ENCODE data around the gene LAMA3.

The LAMA3 gene

DNA sequence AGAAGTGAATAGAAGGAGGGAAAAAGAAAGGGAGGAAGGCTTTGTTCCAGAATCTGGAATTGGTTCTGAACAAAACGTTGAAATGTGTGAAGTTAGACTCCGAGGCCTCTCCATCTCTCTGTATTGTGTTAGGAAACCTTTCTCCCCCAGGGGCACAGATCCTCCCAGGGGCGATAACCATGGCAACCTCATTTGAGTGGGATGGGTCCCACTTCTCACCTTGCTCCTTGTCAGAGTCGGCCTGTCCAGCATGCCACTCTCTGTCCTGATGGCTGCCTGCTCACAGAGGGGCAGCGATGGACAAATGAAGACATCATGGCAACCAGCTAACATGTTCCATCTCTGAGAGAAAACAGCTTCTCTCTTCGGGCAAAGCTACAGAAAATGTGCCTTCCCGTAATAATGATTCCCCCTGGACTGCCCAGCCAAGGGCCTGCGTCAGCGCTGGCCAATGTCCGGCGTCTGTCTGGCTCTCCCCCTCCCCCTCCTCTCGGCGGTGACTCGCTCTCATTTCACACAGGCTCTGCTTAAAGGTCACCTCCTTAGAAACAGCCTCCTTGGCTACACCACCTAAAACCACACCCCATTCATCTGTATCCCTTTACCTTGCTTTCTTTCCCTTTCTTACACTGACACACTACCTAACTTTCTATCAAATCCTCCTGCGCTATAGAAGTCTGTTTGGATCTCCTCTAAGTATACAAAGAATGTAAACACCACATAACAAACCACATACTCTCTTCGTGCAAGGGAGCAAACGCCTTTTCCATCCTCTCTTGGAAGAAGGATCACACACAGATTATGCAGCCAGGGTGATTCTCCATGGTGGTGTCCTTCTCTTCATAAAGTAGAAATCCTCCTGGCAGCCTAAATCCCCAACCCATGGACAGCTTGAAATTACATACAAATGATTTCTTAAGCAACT is 293.2 kb downstream of the LAMA3 start:
- no peak for DNase-seq

- no peak for DNase-seq
Measured at GRCh38 chr18:23983112-23983511, 293.9 kb downstream of the LAMA3 start.

DNA sequence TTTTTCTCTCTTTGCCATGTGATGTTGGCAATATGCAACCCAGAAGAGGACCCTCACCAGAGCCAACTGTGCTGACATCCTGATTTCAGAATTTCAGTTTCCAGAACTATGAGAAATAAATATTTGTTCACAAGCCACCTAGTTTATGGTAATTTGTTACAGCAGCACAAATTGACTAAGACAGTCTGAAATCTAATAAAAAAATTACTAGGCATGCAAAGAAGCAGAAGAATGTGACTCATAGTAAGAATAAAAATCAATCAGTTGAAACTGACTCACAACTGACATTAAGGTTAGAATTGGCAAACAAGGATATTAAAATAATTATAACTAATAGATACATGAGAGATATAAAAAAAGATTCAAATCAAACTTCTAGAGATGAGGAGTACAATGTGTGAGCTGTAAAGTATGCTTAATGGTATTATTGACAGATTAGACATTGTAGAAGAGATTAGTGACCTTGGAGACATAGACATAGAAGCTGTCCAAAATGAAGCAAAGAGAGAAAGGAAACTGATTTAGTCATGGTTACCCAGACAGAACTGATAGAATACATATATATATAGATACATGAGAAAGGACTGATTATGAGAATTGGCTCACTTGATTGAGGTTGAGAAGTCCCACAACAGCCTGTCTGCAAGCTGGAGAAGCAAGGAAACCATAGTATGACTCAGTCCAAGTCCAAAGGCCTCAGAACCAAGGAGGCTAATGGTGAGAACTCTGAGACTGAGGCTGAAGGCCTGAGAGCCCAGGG is 297.5 kb downstream of the LAMA3 start:
- no peak for DNase-seq

DNA sequence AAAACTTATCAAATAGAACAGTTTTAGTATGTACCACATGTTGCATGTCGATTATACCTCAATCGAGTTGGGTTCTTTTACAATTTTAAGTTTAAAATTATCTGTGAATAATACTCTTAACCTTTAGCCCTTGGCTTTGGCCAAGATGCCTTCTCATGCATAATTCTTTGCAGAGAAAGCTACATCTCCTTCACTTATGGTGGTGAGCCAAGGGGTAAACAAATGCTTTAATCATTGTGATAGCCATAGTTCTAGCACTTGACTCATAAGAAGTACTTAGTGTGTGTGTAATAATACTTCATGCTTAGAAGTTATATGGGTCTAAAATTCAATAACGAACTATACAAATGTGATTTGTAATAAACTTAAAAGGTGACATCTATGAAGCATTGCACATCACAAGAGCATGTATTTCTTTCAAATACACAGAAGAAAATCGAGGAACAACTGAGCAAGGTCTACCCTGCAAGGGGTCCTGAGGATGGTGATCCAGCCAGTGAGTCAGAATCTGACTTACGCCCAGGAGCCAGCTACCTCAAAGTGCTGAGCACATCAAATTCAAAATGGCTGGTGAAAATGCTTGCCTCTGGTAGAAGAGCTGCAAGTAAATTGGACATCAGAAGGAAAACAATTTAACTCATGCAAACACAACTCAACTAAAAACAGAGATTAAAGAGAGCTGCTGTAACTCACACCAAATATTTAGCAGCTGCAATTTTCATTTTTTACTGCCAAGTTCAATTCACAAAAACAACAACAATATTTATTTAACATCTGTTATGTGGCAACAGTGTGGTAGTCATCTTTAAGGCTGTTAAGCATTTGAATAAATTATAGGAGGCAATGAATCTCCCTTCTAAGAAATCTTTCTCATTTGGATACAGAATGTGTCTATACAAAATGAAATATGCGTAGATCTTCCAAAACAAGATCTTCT is 301.5 kb downstream of the LAMA3 start:
- no peak for DNase-seq

DNA sequence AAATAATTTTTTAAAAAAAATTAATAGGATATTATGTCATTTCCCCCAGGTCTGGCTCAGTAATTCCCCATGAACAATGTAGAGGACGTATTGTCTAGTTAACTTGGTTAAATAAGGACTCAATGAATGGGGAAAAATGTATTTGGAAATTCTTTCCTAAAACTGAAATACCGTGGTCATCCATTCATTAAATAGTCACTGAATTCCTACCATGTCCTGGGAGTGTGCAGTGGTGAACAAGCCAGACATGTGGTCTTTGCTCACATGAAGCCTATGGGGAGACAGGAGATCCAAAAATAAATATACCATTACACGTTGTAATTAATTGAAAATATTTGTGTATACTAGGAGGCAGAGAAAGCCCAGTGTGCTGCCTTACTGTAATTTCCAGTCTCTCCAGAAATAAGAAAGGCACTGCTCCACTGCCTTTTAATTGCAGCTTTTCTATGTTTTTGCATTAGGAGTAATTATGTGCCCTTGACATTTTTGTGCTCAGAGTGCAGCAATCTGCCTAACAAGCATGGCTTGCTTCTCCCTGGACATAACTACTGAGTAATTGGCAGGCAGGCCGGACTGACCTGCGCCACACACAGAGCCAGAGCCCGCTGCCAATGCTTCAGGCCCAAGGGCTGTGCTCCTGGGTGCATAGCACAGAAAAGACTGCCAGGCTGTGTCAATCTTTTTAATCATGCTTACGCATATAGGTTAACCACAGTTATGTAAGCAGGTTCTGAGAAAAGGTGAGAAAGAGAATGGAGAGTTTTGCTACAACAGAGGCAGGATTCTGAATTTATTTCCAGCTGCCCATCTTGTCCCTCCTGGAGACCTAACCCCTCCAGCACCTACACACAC is 303.1 kb downstream of the LAMA3 start:
- DNase-seq: peak; percentile 23

DNA sequence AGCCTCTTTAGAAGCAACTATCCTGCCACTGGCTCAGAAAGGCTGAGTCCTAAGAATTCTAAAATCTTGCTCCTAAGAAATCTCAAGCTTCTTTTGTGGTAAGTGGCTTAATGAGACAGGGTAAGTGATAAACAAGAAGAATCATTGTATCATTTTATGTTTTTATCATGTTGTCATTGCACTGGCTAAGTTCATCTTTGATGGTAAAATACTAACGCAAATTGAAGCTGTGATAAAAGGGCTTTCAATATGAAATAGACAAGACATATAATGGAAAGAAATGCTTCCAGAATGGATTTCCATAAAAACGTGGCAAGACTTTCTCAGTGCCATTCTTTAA is 303.7 kb downstream of the LAMA3 start:
- no peak for DNase-seq

DNA sequence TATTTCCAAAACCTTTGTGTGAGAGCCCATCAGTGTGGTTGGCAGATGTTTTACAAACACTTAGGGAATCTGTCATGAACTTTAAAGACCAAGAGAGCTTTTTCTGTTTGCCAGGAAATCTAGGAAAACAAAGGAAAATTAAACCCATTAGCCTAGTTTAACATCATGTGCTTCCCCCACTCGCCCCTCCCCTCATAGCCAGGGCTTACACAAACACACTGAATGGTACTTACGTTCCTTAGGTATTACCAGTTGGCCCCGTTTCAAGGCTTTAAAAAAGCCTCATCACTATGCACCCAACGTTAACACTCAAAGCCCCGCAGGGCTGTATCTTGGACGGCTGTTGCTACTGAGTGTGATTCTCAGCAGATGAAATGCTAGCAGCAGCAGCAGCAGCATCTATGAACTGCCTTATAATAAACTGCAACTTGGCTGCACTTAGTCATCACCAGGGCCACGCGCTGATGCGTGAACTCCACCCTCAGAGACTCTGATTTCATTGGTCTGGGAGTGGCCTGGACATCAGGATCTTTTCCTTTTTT is 305.2 kb downstream of the LAMA3 start:
- peak; percentile 98 for DNase-seq

- no peak for DNase-seq
Measured at GRCh38 chr18:23995180-23995579, 305.9 kb downstream of the LAMA3 start.

DNA sequence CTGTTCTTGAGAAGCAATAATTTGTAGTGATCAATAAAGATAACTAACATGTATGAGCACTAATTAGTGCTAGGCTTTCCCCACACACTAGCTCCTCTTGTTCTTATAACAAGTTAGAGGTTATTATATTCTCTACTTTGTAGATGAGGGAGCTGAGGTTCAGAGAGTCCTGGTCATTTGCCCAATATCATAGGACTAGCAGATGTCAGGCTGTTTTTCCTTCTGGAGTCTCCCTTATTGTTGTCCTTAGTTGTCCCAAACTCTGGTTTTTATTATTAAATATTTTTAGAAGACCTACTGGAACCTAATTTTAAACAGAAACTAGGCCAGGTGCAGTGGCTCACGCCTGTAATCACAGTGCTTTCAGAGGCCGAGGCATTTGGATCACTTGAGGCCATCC is 308.8 kb downstream of the LAMA3 start:
- DNase-seq: no peak

DNA sequence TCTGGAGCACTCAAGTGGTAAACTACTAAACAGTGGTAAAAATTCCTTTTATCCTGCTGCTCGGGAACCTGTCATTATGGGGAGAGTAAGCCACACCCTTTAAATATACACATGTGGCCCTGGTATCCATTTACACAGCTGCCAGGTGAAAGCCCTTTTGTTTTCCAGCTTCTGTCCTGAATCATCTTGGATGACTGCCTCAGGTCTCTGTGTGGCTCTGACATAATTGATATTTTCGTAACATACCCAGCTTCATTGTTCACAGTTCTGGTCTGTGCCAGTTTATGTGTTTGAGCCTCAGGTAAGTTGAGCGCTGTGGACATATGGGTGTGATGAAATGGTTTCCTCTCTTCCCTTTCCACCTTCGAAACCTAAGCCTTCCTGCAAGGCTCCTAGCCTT is 309.6 kb downstream of the LAMA3 start:
- peak; percentile 96 for DNase-seq

DNA sequence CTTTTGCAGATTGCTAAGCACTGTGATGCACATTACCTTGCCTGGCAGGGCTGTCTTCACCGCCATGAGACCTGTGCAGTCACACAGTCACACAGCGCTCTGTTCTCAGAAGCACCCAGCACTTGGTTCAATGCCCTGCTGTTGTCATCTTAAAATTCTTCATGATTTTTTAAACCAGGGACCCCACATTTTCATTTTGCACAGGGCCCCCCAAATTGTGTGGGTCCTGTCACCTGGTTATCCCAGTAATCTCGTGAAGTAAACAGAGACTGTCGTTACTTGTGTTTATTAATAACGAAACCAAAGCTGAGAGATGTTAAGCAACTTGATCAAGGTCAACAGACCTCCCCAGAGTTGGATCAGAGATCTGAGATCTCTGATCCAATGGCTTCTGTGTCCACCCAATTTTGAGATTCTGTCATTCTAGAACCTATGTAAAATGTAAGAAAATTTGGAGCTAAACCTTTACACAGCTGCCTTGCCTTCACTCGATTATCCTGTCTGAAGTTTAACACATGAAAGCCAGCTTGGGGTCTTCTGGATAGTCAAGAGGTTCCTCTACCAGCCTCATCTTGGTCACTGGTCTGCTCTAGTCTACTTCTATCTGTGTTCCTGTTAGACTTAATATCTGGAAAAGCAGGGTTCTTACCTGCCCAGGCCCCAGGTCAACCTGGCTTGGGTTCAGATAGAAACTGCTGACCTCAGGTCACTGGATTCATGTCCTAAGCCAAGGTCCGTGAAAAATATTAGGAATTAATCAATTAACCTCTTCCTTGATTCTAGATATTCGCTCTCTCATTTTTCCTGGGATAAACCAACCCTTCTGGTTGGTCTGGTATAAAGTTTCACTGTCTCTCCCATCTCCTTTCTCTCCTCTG is 311.6 kb downstream of the LAMA3 start:
- no peak for DNase-seq

DNA sequence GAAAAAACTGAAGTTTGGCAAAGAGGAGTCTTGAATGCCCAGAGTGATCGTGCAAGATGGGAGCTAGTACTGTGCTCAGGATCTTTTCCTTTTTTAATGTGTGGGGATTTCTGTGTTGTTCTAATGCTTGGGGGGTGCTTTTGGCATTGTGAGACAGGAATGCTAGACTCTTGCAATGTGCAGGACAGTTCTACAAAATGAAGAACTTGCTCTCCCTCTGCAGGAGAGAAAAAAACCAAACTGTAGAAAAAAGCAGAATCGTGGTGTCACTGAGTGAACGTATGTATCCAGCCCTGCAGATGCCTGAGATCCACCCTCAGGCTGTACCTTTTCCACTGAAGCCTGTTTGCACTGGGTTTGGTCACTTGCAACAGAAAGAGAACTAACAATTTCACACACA is 313.2 kb downstream of the LAMA3 start:
- DNase-seq: no peak

DNA sequence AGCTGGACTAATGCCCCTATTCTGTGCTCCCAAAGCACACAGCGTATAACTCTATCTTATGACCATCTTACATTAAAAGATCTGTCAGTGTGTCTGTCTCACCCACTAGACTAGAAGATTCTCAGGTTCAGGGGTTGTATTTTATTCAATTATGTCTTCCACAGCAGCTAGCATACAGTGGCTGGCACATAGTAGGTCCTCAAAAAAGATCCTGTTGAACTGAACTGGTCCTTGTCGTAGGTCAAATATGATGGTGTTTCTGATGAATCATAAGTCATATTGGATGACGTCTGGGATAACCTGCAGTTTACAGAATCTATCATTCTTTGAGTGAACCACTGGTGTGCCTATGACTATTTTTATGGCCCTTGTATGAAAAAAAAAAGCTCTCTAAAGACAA is 314.0 kb downstream of the LAMA3 start:
- no peak for DNase-seq

DNA sequence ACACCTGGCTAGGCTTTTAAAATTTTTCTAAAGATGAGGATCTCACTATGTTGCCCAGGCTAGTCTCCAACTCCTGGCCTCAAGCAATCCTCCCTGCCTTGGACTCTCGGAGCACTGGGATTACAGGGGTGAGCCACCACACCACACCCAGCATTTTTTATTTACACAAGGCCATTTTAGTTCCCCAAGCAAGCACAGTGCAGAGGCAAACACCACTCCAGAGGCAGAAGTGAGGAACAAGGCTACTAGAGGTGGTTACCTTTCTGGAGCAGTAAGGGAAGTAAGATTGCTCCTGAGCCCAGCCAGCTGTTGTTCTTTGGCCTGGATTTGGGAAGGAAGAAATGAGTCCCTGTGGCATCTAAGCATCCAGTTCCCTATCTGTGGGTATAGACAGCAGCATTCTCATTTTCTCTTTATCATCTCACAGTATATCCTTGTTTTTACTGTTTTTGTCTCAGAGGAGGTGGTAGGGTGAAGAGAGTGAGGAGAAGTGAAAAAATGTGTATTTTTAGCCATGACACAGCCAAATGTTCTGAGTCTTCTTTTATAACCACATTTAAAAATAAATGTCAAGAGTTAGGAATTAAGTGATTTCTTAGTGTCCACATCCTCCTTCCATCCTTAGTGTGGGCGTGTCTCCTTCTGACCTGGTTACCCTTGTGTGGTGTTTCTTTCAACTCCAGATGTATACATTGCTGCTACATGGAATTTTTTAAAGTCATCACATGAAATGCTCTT is 314.8 kb downstream of the LAMA3 start:
- no peak for DNase-seq
